ENCODE measurements around the gene DUSP16. TPM values are rescaled to one million over a fixed set of nuclear protein-coding genes. Genes with fewer than 3 reads are reported as not detected.

The DUSP16 gene
- total RNA-seq, 1 donor from 2014 or later = 26.1 TPM

GRCh38 chr12:12521888-12522287 is 40.8 kb downstream of the DUSP16 start:
- Mint-ChIP-seq H3K4me1 (peaks cover 29% of the 10 kb centered on the region), H3K27me3 (ENCODE audit: insufficient read depth, low read depth) (peaks cover 2% of the 10 kb centered on the region), H3K9me3 (no peaks in the 10 kb centered on the region), H3K36me3 (peaks cover 20% of the 10 kb centered on the region), H3K4me3 (no peak overlapping the region), H3K27ac (no peak overlapping the region)
- Histone ChIP-seq H3K4me1 (peaks cover 37% of the 10 kb centered on the region), H3K9me3 (ENCODE audit: low read depth) (no peaks in the 10 kb centered on the region), H4K20me1 (ENCODE audit: low read depth) (peaks cover 18% of the 10 kb centered on the region), H3K79me2 (ENCODE audit: low read depth) (peaks cover 44% of the 10 kb centered on the region), H3K27me3 (no peaks in the 10 kb centered on the region), H3K4me3 (no peak overlapping the region), H3F3A (ENCODE audit: low read depth) (peaks cover 18% of the 10 kb centered on the region), H3K36me3 (peaks cover 8% of the 10 kb centered on the region), H2AFZ (replicated peaks) (no peak overlapping the region), H3K27ac (peak overlapping the region; percentile 30), H3K4me2 (no peak overlapping the region), H3K9ac (no peak overlapping the region)
- no peak for TF ChIP-seq EZH2phosphoT487 (IDR thresholded peaks at IDR 0.05)
- no peak for TF ChIP-seq EZH2 (IDR thresholded peaks at IDR 0.05)
- TF ChIP-seq, protein P1, sequence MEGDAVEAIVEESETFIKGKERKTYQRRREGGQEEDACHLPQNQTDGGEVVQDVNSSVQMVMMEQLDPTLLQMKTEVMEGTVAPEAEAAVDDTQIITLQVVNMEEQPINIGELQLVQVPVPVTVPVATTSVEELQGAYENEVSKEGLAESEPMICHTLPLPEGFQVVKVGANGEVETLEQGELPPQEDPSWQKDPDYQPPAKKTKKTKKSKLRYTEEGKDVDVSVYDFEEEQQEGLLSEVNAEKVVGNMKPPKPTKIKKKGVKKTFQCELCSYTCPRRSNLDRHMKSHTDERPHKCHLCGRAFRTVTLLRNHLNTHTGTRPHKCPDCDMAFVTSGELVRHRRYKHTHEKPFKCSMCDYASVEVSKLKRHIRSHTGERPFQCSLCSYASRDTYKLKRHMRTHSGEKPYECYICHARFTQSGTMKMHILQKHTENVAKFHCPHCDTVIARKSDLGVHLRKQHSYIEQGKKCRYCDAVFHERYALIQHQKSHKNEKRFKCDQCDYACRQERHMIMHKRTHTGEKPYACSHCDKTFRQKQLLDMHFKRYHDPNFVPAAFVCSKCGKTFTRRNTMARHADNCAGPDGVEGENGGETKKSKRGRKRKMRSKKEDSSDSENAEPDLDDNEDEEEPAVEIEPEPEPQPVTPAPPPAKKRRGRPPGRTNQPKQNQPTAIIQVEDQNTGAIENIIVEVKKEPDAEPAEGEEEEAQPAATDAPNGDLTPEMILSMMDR (IDR thresholded peaks at IDR 0.05) = no peak
- no peak for DNase-seq (ENCODE audit: low spot score)

DNA sequence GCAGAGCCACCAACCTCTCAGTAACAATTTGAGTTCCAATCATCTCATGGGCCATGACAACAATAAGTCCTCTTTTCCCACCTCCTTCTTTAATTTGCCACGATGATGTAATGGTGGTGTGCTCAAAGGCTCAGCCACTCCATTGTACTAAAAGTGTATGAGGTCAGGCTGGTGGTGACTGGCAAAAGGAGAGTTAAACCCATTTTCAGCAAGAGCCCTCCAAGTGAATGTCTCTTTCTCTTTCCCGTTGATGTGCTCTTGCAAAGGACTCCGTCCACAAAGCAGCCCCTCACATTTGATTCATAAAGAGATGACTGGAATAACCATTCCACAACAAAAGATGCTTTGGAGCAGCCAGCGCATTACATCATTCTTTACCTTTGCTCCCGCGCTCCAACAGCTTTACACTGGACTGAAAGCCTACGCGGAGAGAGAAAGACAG is 41.6 kb downstream of the DUSP16 start:
- Mint-ChIP-seq H3K4me3 (no peak overlapping the region), H3K4me1 (peaks cover 26% of the 10 kb centered on the region), H3K27me3 (ENCODE audit: insufficient read depth, low read depth) (peaks cover 2% of the 10 kb centered on the region), H3K36me3 (peaks cover 20% of the 10 kb centered on the region), H3K9me3 (no peaks in the 10 kb centered on the region), H3K27ac (peak overlapping the region; percentile 12)
- no peak overlapping the region for H3K9ac ChIP-seq
- peaks cover 37% of the 10 kb centered on the region for H3K4me1 ChIP-seq
- peak overlapping the region; percentile 56 for H3K4me2 ChIP-seq
- peaks cover 40% of the 10 kb centered on the region for H3K79me2 ChIP-seq (ENCODE audit: low read depth)
- H4K20me1 ChIP-seq (ENCODE audit: low read depth) = peaks cover 18% of the 10 kb centered on the region
- peak; percentile 25 for DNase-seq (ENCODE audit: low spot score)
- peaks cover 8% of the 10 kb centered on the region for H3K36me3 ChIP-seq
- no peaks in the 10 kb centered on the region for H3K27me3 ChIP-seq
- H3K27ac ChIP-seq = peak overlapping the region; percentile 49
- H3F3A ChIP-seq (ENCODE audit: low read depth) = peaks cover 18% of the 10 kb centered on the region
- TF ChIP-seq, protein P1 (IDR thresholded peaks at IDR 0.05) = no peak
- TF ChIP-seq EZH2phosphoT487 (IDR thresholded peaks at IDR 0.05) = no peak
- TF ChIP-seq EZH2 (IDR thresholded peaks at IDR 0.05) = no peak
- H2AFZ ChIP-seq (replicated peaks) = no peak overlapping the region
- H3K9me3 ChIP-seq (ENCODE audit: low read depth) = no peaks in the 10 kb centered on the region
- H3K4me3 ChIP-seq = no peak overlapping the region

GRCh38 chr12:12520273-12520672 is 42.4 kb downstream of the DUSP16 start:
- H3K4me2 ChIP-seq = no peak overlapping the region
- H4K20me1 ChIP-seq (ENCODE audit: low read depth) = peaks cover 18% of the 10 kb centered on the region
- H3K4me3 ChIP-seq = no peak overlapping the region
- H3K9me3 ChIP-seq (ENCODE audit: low read depth) = no peaks in the 10 kb centered on the region
- H3K27ac ChIP-seq = no peak overlapping the region
- Mint-ChIP-seq H3K27ac (no peak overlapping the region), H3K4me3 (no peak overlapping the region), H3K4me1 (peaks cover 26% of the 10 kb centered on the region), H3K27me3 (ENCODE audit: insufficient read depth, low read depth) (peaks cover 2% of the 10 kb centered on the region), H3K9me3 (no peaks in the 10 kb centered on the region), H3K36me3 (peaks cover 20% of the 10 kb centered on the region)
- TF ChIP-seq, protein P1 (IDR thresholded peaks at IDR 0.05) = no peak
- TF ChIP-seq EZH2phosphoT487 (IDR thresholded peaks at IDR 0.05) (no peak), EZH2 (IDR thresholded peaks at IDR 0.05) (no peak)
- peaks cover 18% of the 10 kb centered on the region for H3F3A ChIP-seq (ENCODE audit: low read depth)
- H2AFZ ChIP-seq (replicated peaks) = no peak overlapping the region
- H3K9ac ChIP-seq = no peak overlapping the region
- peaks cover 36% of the 10 kb centered on the region for H3K79me2 ChIP-seq (ENCODE audit: low read depth)
- no peak for DNase-seq (ENCODE audit: low spot score)
- peaks cover 37% of the 10 kb centered on the region for H3K4me1 ChIP-seq
- no peaks in the 10 kb centered on the region for H3K27me3 ChIP-seq
- peaks cover 8% of the 10 kb centered on the region for H3K36me3 ChIP-seq

All from neural progenitor cell (in vitro differentiated cells).